HepG2 (cell line): Measurements from ENCODE around the gene TXNDC2. TPM values are rescaled to one million over a fixed set of nuclear protein-coding genes. Genes with fewer than 3 reads are reported as not detected.

Source experiments
- ARHGAP35 ChIP-seq: sonication (generic); formaldehyde crosslinking; IDR thresholded peaks from 2 replicates; pipeline ENCODE4 v1.9.0; 2022; ENCODE audit warnings: mild to moderate bottlenecking, inconsistent platforms, moderate library complexity, missing genetic modification reagents, borderline replicate concordance
- BORCS8-MEF2B ChIP-seq: sonication (generic); formaldehyde crosslinking; IDR thresholded peaks from 2 replicates; pipeline ENCODE4 v1.8.0; 2022; ENCODE audit warnings: mild to moderate bottlenecking, missing genetic modification reagents
- FOXJ3 ChIP-seq: sonication (generic); formaldehyde crosslinking; IDR thresholded peaks from 2 replicates; pipeline ENCODE4 v1.4.0; 2020; ENCODE audit warnings: missing genetic modification reagents, mild to moderate bottlenecking, borderline replicate concordance
- KLF6 ChIP-seq: IDR thresholded peaks from 2 replicates; pipeline ENCODE4 v1.8.0; 2016; ENCODE audit warnings: missing biosample characterization, missing genetic modification reagents
- MED1 ChIP-seq: sonication (generic); formaldehyde crosslinking; IDR thresholded peaks from 2 replicates; pipeline ENCODE4 v1.4.0; 2020; ENCODE audit warnings: missing genetic modification reagents
- MXI1 ChIP-seq: IDR thresholded peaks from 3 replicates; pipeline ENCODE4 v1.6.1; 2012; ENCODE audit warnings: low read depth, low read length, inconsistent platforms, borderline replicate concordance
- NFIB ChIP-seq: sonication (generic); formaldehyde crosslinking; IDR thresholded peaks from 2 replicates; pipeline ENCODE4 v1.9.0; 2021; ENCODE audit warnings: missing genetic modification reagents, mild to moderate bottlenecking, borderline replicate concordance
- PHF20 ChIP-seq: sonication (generic); formaldehyde crosslinking; IDR thresholded peaks from 2 replicates; pipeline ENCODE4 v1.5.0; 2020; ENCODE audit warnings: mild to moderate bottlenecking, missing genetic modification reagents
- RCOR2 ChIP-seq: IDR thresholded peaks from 2 replicates; pipeline ENCODE4 v1.6.1; 2016; ENCODE audit warnings: missing biosample characterization, missing genetic modification reagents
- SMAD9 ChIP-seq: sonication (generic); formaldehyde crosslinking; IDR thresholded peaks from 2 replicates; pipeline ENCODE4 v1.5.1; 2020; ENCODE audit warnings: mild to moderate bottlenecking, missing genetic modification reagents
- SMARCE1 ChIP-seq: fragments of 450-650 bp; IDR thresholded peaks from 2 replicates; pipeline ENCODE4 v1.6.1; 2017; ENCODE audit warnings: borderline replicate concordance
- SP4 ChIP-seq: sonication (generic); formaldehyde crosslinking; IDR thresholded peaks from 2 replicates; pipeline ENCODE4 v1.8.1; 2023; ENCODE audit warnings: mild to moderate bottlenecking, missing genetic modification reagents
- ZMYM2 ChIP-seq: sonication (generic); formaldehyde crosslinking; IDR thresholded peaks from 2 replicates; pipeline ENCODE4 v1.8.0; 2022; ENCODE audit warnings: mild to moderate bottlenecking, missing genetic modification reagents
- ZMYM3 ChIP-seq: sonication (generic); formaldehyde crosslinking; IDR thresholded peaks from 2 replicates; pipeline ENCODE4 v1.5.1; 2020; ENCODE audit warnings: mild to moderate bottlenecking, missing genetic modification reagents
- ZNF230 ChIP-seq: sonication (generic); formaldehyde crosslinking; IDR thresholded peaks from 2 replicates; pipeline ENCODE4 v1.4.0; 2020; ENCODE audit warnings: mild to moderate bottlenecking, missing genetic modification reagents
- ZNF414 ChIP-seq: sonication (generic); formaldehyde crosslinking; IDR thresholded peaks from 2 replicates; pipeline ENCODE4 v1.5.0; 2020; ENCODE audit warnings: missing genetic modification reagents
- ZNF543 ChIP-seq: sonication (generic); formaldehyde crosslinking; IDR thresholded peaks from 2 replicates; pipeline ENCODE4 v1.4.0; 2020; ENCODE audit warnings: mild to moderate bottlenecking, missing genetic modification reagents
- ZNF687 ChIP-seq: sonication (generic); formaldehyde crosslinking; IDR thresholded peaks from 2 replicates; pipeline ENCODE4 v1.5.1; 2020; ENCODE audit warnings: mild to moderate bottlenecking, missing genetic modification reagents, moderate library complexity
- ZNF816 ChIP-seq: sonication (generic); formaldehyde crosslinking; IDR thresholded peaks from 2 replicates; pipeline ENCODE4 v1.8.0; 2022; ENCODE audit warnings: missing genetic modification reagents, mild to moderate bottlenecking, borderline replicate concordance
- ZNF883 ChIP-seq: sonication (generic); formaldehyde crosslinking; IDR thresholded peaks from 2 replicates; pipeline ENCODE4 v1.5.1; 2020; ENCODE audit warnings: mild to moderate bottlenecking, missing genetic modification reagents; ENCODE audit errors: not compliant biosample characterization
- polyA plus RNA-seq, 8 experiments: library from polyadenylated mRNA; depleted of rRNA in 3 of 8; stranded (reverse) in 7 of 8; unstranded in 1 of 8; fragments of >200 nt; fragmentation: Illumina TruSeq in 4 of 8; extraction: Trizol in 4 of 8; gene quantifications; 2 replicates each; pipeline versions ENCODE4 v1.2.1 to v1.2.3, GENCODE V29; 2011 to 2016; ENCODE audit warnings: low read depth in 4 of 8, missing spikeins in 1 of 8, mixed read lengths in 1 of 8; ENCODE audit not compliant: insufficient read depth in 1 of 8
- total RNA-seq, 5 experiments: library from RNA; depleted of rRNA; stranded (reverse); fragments of >200 nt; fragmentation: Illumina TruSeq; extraction: Trizol; gene quantifications; 2 replicates each; pipeline ENCODE4 v1.2.3, GENCODE V29; 2016; ENCODE audit warnings: low read depth in 1 of 5
- TF ChIP-seq, protein P1 (sequence below): sonication (generic); formaldehyde crosslinking; IDR thresholded peaks from 2 replicates; pipeline ENCODE4 v1.5.0; 2020; ENCODE audit warnings: missing genetic modification reagents
- TF ChIP-seq, protein P2 (sequence below): fragments of 450-650 bp; IDR thresholded peaks from 2 replicates; pipeline ENCODE4 v1.6.1; 2017; ENCODE audit warnings: mild to moderate bottlenecking

Gene TXNDC2
- total and polyA plus RNA-seq, 2 of the 13 experiments (the other 11 are each of a cell fraction or from before 2014, with no cell fraction given) = not detected

GRCh38 chr18:9913526-9914333 lies 28.0 kb downstream of the TXNDC2 start, which contains the start of gene VAPA (continued):
- TF ChIP-seq ZNF414 (CRISPR knock-in tag) (0 out of 2 replicates have a peak, but pooled peaks have one; percentile 25), MED1 (CRISPR knock-in tag) (peak; percentile 48), ZNF230 (CRISPR knock-in tag) (no peak), BORCS8-MEF2B (CRISPR knock-in tag) (no peak), ZMYM2 (CRISPR knock-in tag) (no peak), ZNF543 (CRISPR knock-in tag) (no peak), PHF20 (CRISPR knock-in tag) (peak; percentile 61), FOXJ3 (CRISPR knock-in tag) (no peak), ARHGAP35 (no peak), ZNF883 (CRISPR knock-in tag) (peak; percentile 48), ZNF687 (CRISPR knock-in tag) (peak; percentile 75), NFIB (CRISPR knock-in tag) (no peak), SP4 (CRISPR knock-in tag) (peak; percentile 75), SMAD9 (CRISPR knock-in tag) (no peak), KLF6 (no peak; the same call in 1 of the 2 replicates), MXI1 (peak; percentile 91; the same call in 2 of the 3 replicates), RCOR2 (CRISPR knock-in tag) (no peak), SMARCE1 (no peak), ZMYM3 (peak; percentile 33; the same call in 1 of the 2 replicates), ZNF816 (CRISPR knock-in tag) (no peak)
- TF ChIP-seq, protein P1, sequence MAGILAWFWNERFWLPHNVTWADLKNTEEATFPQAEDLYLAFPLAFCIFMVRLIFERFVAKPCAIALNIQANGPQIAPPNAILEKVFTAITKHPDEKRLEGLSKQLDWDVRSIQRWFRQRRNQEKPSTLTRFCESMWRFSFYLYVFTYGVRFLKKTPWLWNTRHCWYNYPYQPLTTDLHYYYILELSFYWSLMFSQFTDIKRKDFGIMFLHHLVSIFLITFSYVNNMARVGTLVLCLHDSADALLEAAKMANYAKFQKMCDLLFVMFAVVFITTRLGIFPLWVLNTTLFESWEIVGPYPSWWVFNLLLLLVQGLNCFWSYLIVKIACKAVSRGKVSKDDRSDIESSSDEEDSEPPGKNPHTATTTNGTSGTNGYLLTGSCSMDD (CRISPR knock-in tag) = no peak
- TF ChIP-seq, protein P2, sequence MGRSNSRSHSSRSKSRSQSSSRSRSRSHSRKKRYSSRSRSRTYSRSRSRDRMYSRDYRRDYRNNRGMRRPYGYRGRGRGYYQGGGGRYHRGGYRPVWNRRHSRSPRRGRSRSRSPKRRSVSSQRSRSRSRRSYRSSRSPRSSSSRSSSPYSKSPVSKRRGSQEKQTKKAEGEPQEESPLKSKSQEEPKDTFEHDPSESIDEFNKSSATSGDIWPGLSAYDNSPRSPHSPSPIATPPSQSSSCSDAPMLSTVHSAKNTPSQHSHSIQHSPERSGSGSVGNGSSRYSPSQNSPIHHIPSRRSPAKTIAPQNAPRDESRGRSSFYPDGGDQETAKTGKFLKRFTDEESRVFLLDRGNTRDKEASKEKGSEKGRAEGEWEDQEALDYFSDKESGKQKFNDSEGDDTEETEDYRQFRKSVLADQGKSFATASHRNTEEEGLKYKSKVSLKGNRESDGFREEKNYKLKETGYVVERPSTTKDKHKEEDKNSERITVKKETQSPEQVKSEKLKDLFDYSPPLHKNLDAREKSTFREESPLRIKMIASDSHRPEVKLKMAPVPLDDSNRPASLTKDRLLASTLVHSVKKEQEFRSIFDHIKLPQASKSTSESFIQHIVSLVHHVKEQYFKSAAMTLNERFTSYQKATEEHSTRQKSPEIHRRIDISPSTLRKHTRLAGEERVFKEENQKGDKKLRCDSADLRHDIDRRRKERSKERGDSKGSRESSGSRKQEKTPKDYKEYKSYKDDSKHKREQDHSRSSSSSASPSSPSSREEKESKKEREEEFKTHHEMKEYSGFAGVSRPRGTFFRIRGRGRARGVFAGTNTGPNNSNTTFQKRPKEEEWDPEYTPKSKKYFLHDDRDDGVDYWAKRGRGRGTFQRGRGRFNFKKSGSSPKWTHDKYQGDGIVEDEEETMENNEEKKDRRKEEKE = no peak
